Retinal pigment epithelial cell (primary cell): Measurements from ENCODE around the gene ARFGEF2.

Source experiments
- DNase-seq: peaks from one replicate; pipeline ENCODE4 v3.0.0-alpha.2; 2010; ENCODE audit warnings: low read depth
- H3K4me3 ChIP-seq: 2 replicates; pipeline ENCODE4 v1.5.1; 2011; ENCODE audit warnings: mild to moderate bottlenecking, low read length, control low read depth, moderate library complexity
- TF ChIP-seq, protein P1 (sequence below): conservative IDR thresholded peaks from 2 replicates; pipeline ENCODE4 v1.5.1; 2011; ENCODE audit warnings: low read depth, low read length, control low read depth, inconsistent platforms

ARFGEF2 gene

GRCh38 chr20:48921168-48921882, at the start of gene ARFGEF2:
Gene ARFGEF2 (plus strand): TSS chr20:48921711. CDS start chr20:48921890, 179 bp downstream.
- TF ChIP-seq, protein P1, sequence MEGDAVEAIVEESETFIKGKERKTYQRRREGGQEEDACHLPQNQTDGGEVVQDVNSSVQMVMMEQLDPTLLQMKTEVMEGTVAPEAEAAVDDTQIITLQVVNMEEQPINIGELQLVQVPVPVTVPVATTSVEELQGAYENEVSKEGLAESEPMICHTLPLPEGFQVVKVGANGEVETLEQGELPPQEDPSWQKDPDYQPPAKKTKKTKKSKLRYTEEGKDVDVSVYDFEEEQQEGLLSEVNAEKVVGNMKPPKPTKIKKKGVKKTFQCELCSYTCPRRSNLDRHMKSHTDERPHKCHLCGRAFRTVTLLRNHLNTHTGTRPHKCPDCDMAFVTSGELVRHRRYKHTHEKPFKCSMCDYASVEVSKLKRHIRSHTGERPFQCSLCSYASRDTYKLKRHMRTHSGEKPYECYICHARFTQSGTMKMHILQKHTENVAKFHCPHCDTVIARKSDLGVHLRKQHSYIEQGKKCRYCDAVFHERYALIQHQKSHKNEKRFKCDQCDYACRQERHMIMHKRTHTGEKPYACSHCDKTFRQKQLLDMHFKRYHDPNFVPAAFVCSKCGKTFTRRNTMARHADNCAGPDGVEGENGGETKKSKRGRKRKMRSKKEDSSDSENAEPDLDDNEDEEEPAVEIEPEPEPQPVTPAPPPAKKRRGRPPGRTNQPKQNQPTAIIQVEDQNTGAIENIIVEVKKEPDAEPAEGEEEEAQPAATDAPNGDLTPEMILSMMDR, result no peak
- peak within 1 kb of the TSS; percentile 82 for H3K4me3 ChIP-seq
- DNase-seq, result peak; percentile 74

- no peak for DNase-seq
- TF ChIP-seq, protein P1, result no peak
- no peak overlapping the region for H3K4me3 ChIP-seq
Observed at GRCh38 chr20:48875233-48875913, 46.1 kb upstream of the ARFGEF2 start.

DNA sequence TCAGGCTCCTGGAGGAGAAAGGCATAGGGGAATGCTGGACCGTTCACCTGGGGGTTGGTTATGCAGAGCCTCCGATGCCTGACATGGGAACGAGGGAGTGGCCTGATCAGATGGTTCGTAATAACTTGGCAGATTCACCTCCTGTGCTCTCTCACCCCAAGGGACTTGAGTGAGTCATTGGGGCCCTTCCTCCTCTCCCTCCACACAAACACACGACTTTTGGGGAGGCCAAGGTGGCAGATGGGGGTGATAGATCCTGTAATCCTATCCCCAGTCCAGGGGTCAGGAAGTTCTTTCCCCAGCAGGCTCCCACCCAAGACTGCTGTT, 45.6 kb upstream of the ARFGEF2 start:
- no peak for DNase-seq
- H3K4me3 ChIP-seq, result no peak overlapping the region
- TF ChIP-seq, protein P1, result no peak

- TF ChIP-seq, protein P1, result no peak
- H3K4me3 ChIP-seq, result no peak overlapping the region
- no peak for DNase-seq
Observed at GRCh38 chr20:48877304-48877703, 44.2 kb upstream of the ARFGEF2 start.

GRCh38 chr20:48878534-48879248, 42.8 kb upstream of the ARFGEF2 start:
- no peak overlapping the region for H3K4me3 ChIP-seq
- TF ChIP-seq, protein P1, result no peak
- no peak for DNase-seq

DNA sequence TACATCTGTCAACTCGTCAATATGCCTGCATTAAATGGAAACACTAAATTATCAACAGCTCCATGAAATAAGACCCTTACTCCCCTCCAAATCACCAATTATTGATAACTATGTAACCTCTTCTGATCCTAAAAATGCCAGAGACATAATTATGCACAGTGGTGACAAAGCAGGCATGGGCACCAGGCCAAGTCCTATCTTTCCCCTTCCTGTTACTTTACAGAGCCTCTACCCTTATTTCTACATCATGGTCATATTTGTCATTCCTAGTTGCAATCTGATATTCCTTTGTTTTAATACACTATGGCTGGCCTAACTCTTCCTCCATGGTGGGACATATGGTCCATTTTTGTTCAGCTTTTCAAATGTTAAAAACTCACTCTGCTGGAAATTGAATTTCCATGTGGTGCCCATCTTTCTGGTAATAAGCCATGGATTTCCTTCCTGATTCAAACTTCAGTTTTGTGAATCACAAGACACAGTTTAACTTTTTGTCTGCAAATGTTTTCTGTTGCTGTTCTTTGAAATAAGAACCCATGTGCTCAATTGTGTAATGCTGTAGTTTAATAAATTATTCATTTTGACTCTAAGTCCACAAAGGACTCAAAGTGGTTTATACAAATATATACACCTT, 41.8 kb upstream of the ARFGEF2 start:
- DNase-seq, result no peak
- no peak overlapping the region for H3K4me3 ChIP-seq
- TF ChIP-seq, protein P1, result no peak
